Measurements from ENCODE around the gene HIVEP3. TPM values are rescaled to one million over a fixed set of nuclear protein-coding genes. Genes with fewer than 3 reads are reported as not detected.
A peak's percentile ranks its signal among the peaks of the same experiment; 100 is the strongest.

Gene HIVEP3
- total RNA-seq, 1 donor: 1.2 TPM

GRCh38 chr1:41827991-41828570 is 90.6 kb downstream of the HIVEP3 start:
- peak; percentile 14 for TF ChIP-seq CTCF (IDR thresholded peaks at IDR 0.05; ENCODE audit: insufficient read depth, low read length)
- DNase-seq (ENCODE audit: low read depth): peak; percentile 95
- H3K4me3 ChIP-seq (ENCODE audit: low read depth, low read length): no peak overlapping the region

- DNase-seq (ENCODE audit: low read depth): peak; percentile 66
- H3K4me3 ChIP-seq (ENCODE audit: low read depth, low read length): no peak overlapping the region
- no peak for TF ChIP-seq CTCF (IDR thresholded peaks at IDR 0.05; ENCODE audit: insufficient read depth, low read length)
Observed at GRCh38 chr1:41823471-41823870, 95.3 kb downstream of the HIVEP3 start.

GRCh38 chr1:41822866-41823265 is 95.9 kb downstream of the HIVEP3 start:
- no peak for TF ChIP-seq CTCF (IDR thresholded peaks at IDR 0.05; ENCODE audit: insufficient read depth, low read length)
- H3K4me3 ChIP-seq (ENCODE audit: low read depth, low read length): no peak overlapping the region
- no peak for DNase-seq (ENCODE audit: low read depth)

- DNase-seq (ENCODE audit: low read depth): no peak
- TF ChIP-seq CTCF (IDR thresholded peaks at IDR 0.05; ENCODE audit: insufficient read depth, low read length): no peak
- H3K4me3 ChIP-seq (ENCODE audit: low read depth, low read length): no peak overlapping the region
Observed at GRCh38 chr1:41819843-41820242, 98.9 kb downstream of the HIVEP3 start.

GRCh38 chr1:41819069-41819468 is 99.7 kb downstream of the HIVEP3 start:
- no peak overlapping the region for H3K4me3 ChIP-seq (ENCODE audit: low read depth, low read length)
- no peak for TF ChIP-seq CTCF (IDR thresholded peaks at IDR 0.05; ENCODE audit: insufficient read depth, low read length)

GRCh38 chr1:41816061-41816460 is 102.7 kb downstream of the HIVEP3 start:
- TF ChIP-seq CTCF (IDR thresholded peaks at IDR 0.05; ENCODE audit: insufficient read depth, low read length): no peak
- peak; percentile 14 for DNase-seq (ENCODE audit: low read depth)
- H3K4me3 ChIP-seq (ENCODE audit: low read depth, low read length): no peak overlapping the region

More at GRCh38 chr1:41819069-41819468, 99.7 kb downstream of the HIVEP3 start:
- DNase-seq (ENCODE audit: low read depth): no peak

All from fibroblast of the aortic adventitia (primary cell).